HFFc6 (cell line): ENCODE measurements around the gene ZNF500. TPM values are rescaled to one million over a fixed set of nuclear protein-coding genes. Genes with fewer than 3 reads are reported as not detected.
A peak's percentile ranks its signal among the peaks of the same experiment; 100 is the strongest.

ENCODE experiments used
- DNase-seq: peaks from one replicate; pipeline ENCODE4 v3.0.0-alpha.2; 2018
- H3K27ac Mint-ChIP-seq: 2 replicates; pipeline ENCODE4 v1.8.0; 2020; ENCODE audit warnings: mild to moderate bottlenecking, mixed read lengths
- H3K27me3 Mint-ChIP-seq: 2 replicates; pipeline ENCODE4 v1.8.0; 2021; ENCODE audit warnings: mild to moderate bottlenecking, moderate library complexity, mixed read lengths; ENCODE audit not compliant: insufficient read depth
- H3K36me3 Mint-ChIP-seq: 2 replicates; pipeline ENCODE4 v1.8.0; 2021; ENCODE audit warnings: low read depth, mixed read lengths
- H3K4me1 Mint-ChIP-seq: 2 replicates; pipeline ENCODE4 v1.8.0; 2020; ENCODE audit warnings: low read depth, mixed read lengths
- H3K4me3 Mint-ChIP-seq: 2 replicates; pipeline ENCODE4 v1.8.0; 2020; ENCODE audit warnings: mild to moderate bottlenecking, moderate library complexity, mixed read lengths
- H3K9me3 Mint-ChIP-seq: 2 replicates; pipeline ENCODE4 v1.8.0; 2020; ENCODE audit warnings: mild to moderate bottlenecking, mixed read lengths
- CTCF ChIP-seq: fragments of 200-600 bp; sonication (generic); IDR thresholded peaks from 2 replicates; pipeline ENCODE4 v1.5.0; 2021; ENCODE audit warnings: antibody characterized with exemption, mild to moderate bottlenecking
- total RNA-seq, 6 experiments: library from RNA; stranded (reverse); fragmentation: NEBNext Ultra II Directional; extraction: Animal tissue kit (Norgen Biotek cat#: 25700); gene quantifications; 2 replicates in 1 of 6; 3 replicates in 5 of 6; pipeline ENCODE4 v1.2.3, GENCODE V29; 2021

Gene ZNF500
- total RNA-seq, 6 experiments from 2014 or later = 8.9 to 13.4 (median 10.4) TPM

- Mint-ChIP-seq H3K27me3 (no peaks in the 10 kb centered on the region; the same call in 1 of the 2 replicates), H3K27ac (peak overlapping the region; percentile 94), H3K9me3 (no peaks in the 10 kb centered on the region), H3K4me1 (peaks cover 27% of the 10 kb centered on the region), H3K4me3 (peak overlapping the region; percentile 88), H3K36me3 (no peaks in the 10 kb centered on the region)
- TF ChIP-seq CTCF = no peak
- DNase-seq = peak; percentile 93
Observed at GRCh38 chr16:4768549-4769305, 1.8 kb upstream of the ZNF500 start.

- H3K9me3 Mint-ChIP-seq = no peaks in the 10 kb centered on the region
- H3K27me3 Mint-ChIP-seq = no peaks in the 10 kb centered on the region; the same call in 1 of the 2 replicates
- H3K36me3 Mint-ChIP-seq = no peaks in the 10 kb centered on the region
- no peak for TF ChIP-seq CTCF
- H3K27ac Mint-ChIP-seq = peak overlapping the region; percentile 94
- no peak for DNase-seq
- H3K4me1 Mint-ChIP-seq = peaks cover 26% of the 10 kb centered on the region
- H3K4me3 Mint-ChIP-seq = peak overlapping the region; percentile 88
Observed at GRCh38 chr16:4767872-4768548, 1.0 kb upstream of the ZNF500 start.

GRCh38 chr16:4765511-4766474, 1.2 kb downstream of the ZNF500 start:
- H3K27ac Mint-ChIP-seq = peak overlapping the region; percentile 90
- peaks cover 26% of the 10 kb centered on the region for H3K4me1 Mint-ChIP-seq
- H3K27me3 Mint-ChIP-seq = no peaks in the 10 kb centered on the region; the same call in 1 of the 2 replicates
- DNase-seq = no peak
- H3K36me3 Mint-ChIP-seq = peaks cover 1% of the 10 kb centered on the region; the same call in 1 of the 2 replicates
- peak overlapping the region; percentile 93 for H3K4me3 Mint-ChIP-seq
- no peak for TF ChIP-seq CTCF
- H3K9me3 Mint-ChIP-seq = no peaks in the 10 kb centered on the region

GRCh38 chr16:4763791-4764190, 3.2 kb downstream of the ZNF500 start:
- peaks cover 17% of the 10 kb centered on the region for H3K4me1 Mint-ChIP-seq
- no peak for DNase-seq
- H3K27me3 Mint-ChIP-seq = no peaks in the 10 kb centered on the region; the same call in 1 of the 2 replicates
- no peak overlapping the region for H3K4me3 Mint-ChIP-seq
- no peak for TF ChIP-seq CTCF
- no peaks in the 10 kb centered on the region for H3K9me3 Mint-ChIP-seq
- H3K27ac Mint-ChIP-seq = 0 out of 2 replicates have a peak overlapping the region, but pooled peaks have one; percentile 13
- H3K36me3 Mint-ChIP-seq = peaks cover 18% of the 10 kb centered on the region; the same call in 1 of the 2 replicates

GRCh38 chr16:4762205-4762604, 4.8 kb downstream of the ZNF500 start:
- peaks cover 25% of the 10 kb centered on the region for H3K36me3 Mint-ChIP-seq
- no peaks in the 10 kb centered on the region for H3K27me3 Mint-ChIP-seq
- no peaks in the 10 kb centered on the region for H3K9me3 Mint-ChIP-seq
- H3K4me3 Mint-ChIP-seq = no peak overlapping the region
- H3K27ac Mint-ChIP-seq = no peak overlapping the region
- TF ChIP-seq CTCF = no peak
- no peak for DNase-seq
- peaks cover 9% of the 10 kb centered on the region for H3K4me1 Mint-ChIP-seq
